ENCODE results near the gene CLMN.

Gene CLMN

DNA sequence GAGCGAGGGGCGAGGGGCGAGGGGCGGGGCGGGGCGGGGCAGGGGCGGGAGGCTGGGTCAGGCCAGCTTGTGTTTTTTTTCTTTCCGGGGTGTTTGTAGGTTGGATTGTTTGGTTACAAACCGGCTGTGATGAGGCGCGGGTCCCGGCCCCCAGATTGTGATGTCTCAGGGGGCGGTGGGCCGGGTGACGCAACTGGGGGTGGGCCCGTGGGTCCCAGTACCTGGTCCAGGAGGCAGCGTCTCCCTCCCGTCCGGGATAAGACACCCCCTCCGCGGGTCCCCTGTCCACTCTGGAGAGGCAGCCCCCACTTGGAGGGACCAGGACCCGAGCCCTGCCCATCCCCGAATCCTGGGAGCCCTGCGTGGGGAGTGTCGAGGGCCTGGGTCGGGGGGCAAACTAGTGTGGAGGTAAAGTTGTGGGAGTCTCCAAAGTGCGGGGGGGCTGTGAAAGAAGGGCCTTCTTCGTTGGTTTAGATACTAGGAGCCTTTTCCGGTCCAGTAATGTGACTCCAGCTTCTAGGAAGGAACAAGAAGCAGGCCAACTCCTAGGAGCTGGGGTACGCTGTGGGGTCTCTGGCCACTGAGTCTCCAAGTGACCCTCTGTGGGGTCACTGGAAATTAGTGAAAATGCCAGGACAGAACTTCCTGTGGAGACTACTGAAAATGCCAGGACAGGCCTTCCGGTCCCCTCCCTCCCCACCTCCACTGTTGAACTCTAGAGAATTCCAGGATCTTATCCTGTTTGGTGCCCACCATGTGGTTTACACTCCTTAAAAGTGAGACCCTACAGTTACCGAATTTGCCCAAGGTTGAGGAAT is 579 bp upstream of the CLMN start:
- no peak for DNase-seq (ENCODE audit: low spot score)

DNA sequence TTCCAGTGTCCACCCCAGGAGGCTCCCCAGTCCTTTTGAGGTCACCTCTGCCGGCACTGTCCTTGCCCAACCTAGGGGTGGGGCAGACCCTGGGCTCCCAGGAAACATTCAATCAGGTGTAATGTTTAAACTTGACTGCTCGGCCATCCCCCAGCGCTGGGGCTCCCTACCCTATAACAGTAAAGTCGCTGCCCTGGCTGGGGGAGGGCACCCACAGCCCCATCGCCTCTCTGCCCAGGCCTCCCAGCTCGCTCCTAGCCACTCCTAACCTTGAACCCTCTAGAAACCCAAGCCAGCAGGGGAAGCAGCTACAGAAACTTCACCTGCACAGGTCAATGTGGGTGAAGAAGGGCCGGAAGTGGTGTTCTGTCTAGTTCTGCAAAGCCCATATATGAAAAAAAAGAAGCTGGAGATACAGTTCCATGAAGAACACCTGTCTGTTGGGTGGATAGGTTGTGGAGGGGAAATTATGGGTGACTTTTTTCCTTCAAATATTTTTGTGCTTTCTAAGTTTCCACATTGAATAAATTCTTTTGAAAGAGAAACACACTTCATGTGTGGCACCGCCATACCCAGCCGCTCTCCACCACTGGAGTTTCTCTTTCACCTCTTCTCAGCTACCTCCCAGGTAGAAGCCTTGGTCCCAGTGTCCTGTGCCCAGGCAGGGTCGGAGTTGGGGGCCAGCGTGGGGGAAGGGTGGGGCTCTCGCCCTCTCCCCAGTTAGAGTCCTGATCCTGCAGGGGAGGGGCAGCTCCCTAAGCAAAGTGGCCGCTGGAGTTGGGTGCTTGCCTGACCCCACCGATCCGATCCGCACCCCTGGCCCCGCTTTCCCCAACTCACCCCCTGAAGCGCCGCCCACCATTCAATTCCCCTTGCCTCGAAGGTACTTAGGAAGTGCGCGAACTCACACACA is 1.1 kb downstream of the CLMN start:
- DNase-seq (ENCODE audit: low spot score): no peak

DNA sequence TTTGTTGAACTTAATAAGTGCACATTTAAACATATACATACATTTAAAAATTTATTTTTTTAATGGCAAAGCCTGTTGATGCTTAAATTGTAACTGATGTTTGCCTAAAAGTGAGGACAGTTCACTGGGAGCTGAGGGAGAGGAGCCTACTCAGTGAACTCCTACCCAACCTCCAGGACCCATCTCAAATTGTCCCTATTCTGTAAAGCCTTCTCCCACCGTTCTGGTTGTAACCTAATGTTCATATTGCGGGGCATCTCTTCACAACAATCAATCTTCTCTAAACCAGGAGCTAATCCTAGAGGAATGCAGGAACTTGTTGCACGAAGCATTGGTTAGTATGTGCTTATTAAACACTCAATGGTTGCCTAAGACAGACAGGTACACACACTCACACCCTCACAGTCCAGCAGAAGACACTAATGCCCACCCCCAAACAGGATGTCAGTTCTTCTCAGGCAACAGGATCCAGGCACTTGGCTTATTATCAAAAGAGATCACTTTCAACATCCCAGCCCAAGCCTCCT is 1.8 kb downstream of the CLMN start:
- DNase-seq (ENCODE audit: low spot score): no peak

DNA sequence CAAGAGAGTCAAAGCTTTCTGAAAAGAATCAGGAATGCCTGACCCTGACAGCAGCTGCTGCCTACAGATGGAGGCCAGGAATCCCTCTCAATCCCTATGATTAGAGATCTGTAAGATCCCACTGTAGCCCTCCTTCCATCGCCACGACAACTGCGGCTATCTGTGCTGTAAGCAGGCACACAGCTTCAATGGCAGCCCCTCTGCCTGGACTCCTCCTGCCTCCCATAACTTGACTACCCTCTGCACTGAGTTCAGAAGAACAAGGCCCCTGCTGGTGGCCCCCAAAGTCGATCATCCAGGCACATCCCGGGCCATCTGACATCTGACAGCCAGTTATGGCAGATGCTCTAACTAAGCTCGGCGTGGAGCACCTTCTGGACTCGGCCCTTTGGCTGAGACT is 2.9 kb downstream of the CLMN start:
- DNase-seq (ENCODE audit: low spot score): no peak

DNA sequence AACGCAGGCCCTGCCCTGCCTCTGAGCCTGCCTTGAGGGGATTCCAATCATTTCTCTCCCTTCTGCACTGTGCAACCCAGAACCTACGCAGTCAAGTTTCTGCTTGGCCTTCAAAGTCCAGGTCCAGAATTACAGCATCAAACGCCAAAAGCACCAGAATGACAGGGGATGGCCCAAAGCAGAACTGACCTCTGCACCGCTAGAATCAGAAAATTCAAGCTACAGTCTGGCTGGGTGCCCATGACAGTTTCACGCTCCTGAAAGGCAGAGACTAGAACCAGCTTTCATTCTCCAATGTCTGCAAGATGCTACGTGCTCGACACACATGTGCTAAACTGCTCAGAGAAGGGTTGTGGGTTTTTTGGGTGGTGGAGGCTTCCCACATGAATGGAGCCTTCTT is 4.1 kb downstream of the CLMN start:
- DNase-seq (ENCODE audit: low spot score): no peak

DNA sequence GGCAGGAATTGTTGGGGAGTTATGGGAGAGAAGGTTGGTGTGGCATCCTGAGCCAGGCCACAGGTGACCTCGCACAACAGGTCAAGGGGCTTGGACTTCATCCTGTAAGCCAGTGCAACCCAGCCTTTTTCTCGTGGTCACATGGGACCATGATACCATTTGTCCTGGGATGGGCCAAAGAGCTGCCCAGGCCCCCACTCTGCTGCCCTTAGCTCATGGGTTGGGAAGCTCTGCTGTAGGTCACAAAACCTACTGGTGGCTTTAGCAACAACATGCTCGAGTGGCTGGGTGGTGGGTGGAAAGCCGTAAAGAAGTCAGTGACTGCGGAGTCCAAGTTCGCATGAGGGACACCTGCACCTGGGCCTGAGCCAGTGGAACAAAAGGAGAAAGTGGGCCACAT is 4.6 kb downstream of the CLMN start:
- no peak for DNase-seq (ENCODE audit: low spot score)

DNA sequence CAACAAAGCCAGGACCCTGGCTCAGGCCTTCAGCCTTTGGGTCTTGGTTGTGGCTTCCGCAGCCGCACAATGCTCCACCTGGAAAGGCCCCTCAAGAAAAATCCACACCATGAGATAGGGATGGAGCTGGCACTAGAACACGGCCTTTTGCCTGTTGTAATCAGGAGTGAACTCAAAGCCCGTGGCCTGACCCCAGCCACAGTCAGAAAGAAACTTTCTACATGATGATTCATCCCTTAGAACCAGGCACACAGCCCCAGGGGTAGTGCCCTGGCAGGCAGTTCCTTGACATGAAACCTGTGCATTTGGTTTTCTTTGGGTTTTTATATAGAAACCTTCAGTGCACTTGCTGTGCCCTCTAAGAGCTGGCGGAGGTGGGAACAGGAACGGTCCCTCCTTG is 5.1 kb downstream of the CLMN start:
- peak; percentile 29 for DNase-seq (ENCODE audit: low spot score)

DNA sequence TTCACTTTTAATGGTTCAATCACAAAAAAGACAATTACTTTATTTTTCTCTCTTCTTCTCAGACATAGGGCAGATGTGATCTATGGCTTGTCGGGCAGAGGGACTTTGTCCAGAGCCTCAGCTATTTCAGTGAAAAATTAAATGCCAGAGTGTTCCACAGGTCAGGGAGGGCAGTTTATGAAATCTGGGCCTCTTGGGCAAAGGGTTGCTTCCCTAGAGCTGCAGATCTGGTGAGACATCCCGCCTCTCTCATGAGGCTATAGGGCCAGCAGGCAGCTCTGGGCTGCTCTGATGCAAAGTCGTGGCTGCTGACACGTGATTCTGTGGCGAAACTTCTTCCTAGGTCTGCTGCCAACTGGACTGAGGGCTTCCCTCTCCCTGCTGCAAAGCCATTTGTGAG is 6.0 kb downstream of the CLMN start:
- DNase-seq (ENCODE audit: low spot score): peak; percentile 58

DNA sequence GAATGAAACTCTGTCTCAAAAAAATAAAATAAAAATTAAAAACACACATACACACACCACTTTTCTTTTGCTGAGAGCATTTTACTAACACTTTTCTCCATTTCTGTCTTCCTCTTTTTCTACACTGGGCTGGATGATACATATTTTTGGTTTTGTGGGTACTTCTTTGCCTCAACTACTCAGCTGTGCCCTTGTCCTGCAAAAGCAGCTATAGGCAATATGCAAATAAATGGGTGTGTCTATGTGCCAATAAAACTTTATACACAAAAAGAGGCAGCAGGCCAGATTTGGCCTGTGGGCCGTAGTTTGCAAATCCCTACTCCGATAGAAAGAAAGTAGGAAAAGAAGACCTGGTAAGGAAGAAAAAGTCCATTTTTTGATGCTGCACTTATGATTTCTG is 6.5 kb downstream of the CLMN start:
- no peak for DNase-seq (ENCODE audit: low spot score)

DNA sequence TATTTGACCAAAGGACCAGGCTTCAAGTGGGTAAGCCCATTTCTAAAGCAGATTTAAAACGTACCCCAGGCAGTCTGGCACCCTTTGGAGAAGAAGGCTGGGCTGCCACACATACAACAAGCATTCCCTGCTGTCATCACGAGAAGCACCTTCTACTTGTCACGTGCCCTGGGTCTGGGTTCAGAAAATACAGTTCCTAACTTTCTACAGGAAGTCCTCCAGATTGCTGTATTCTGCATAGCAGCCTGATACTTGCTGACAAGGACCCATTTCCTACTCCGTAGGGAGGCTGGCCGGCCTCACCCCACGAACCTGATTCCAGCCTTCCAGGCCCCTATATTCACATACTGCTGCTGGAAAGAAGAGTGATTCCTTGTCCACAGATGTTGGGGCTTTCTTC is 7.4 kb downstream of the CLMN start:
- no peak for DNase-seq (ENCODE audit: low spot score)

DNA sequence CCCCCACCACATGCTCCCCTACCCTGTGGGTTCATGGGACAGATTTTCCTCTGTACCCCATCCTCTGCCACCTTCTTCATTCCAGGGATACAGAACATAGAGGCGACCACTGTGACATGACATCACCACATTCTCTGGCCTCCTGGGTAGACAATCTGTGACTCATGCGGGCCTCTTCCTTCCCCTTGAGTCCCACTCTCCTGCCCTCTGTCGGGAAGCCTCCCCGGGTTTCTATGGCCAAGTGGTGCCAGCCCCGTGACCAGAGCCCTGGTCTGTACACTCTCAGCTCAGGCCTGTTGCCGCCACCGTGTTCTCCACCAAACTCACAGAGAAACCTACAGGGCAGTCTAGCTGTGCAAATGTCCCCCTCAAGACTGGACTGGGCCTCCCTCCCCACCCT is 8.0 kb downstream of the CLMN start:
- DNase-seq (ENCODE audit: low spot score): no peak

DNA sequence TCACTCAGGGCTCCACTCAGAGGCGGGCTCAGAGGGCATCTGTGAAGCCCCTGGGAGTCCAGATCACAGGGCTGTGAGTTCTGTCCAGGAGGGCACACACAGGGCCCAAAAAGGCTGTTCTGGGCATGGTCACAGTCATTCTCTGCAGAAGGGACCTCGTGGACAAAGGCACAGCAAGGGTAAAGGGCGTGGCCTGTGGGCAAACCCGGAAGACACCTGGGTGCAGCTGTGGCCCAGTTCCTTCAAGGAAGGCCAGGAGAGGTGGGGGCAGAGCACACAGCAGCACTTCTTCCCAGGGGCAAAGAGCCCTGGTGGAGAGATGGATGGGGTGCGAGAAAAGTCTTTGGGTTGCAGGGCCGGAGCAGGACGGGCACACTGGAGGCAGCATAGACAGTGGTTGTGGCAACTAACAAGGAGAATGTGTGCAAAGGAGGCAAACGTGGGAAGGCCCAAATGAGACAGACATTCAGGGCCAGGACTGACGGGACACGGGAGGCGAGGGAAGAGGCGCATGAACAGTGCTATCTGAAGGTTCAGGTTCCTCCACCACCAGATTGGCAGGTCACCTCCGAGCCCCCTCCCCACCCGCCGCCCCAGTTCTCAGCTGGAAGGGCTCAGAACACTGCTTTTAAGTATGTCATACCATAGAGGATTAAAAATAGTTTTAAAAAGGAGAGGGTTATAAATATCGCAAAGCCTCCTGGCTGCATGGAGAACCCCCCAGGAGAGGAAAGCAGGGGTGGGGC is 8.9 kb downstream of the CLMN start:
- DNase-seq (ENCODE audit: low spot score): no peak

DNA sequence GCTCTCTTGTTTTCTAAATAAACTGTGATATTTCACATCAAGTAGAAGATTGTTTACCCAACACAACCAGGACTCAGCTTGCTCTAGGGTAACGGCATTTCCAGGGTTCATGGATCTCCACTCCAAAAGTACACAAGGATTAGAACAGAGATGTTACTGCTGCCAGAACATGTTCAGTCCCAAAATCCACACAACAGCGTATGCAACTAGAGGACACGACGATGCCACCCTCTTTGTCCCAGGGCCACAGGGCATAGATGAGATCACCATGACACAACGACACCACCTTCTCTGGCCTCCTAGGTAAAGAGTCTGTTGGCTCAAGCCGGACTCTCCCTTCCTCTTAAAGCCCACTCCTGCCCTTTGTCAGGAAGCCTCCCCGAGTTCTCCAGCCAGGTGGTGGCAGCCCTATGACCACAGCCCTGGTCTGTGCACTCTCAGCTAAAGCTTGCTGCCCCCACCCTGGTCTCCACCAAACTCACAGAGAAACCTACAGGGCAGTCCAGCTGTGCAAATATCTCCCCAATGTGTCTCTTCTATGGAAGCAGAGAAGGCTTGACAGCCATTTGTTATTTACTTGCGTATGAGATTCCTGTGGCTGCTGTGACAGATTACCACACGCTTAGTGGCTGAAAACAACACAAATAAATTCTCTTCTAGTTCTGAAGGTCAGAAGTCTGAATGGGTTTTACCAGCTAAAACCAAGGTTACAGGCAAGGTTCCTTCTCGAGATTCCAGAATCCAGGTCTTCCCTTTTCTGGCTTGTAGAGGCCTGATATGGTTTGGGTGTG is 10.3 kb downstream of the CLMN start:
- DNase-seq (ENCODE audit: low spot score): no peak

DNA sequence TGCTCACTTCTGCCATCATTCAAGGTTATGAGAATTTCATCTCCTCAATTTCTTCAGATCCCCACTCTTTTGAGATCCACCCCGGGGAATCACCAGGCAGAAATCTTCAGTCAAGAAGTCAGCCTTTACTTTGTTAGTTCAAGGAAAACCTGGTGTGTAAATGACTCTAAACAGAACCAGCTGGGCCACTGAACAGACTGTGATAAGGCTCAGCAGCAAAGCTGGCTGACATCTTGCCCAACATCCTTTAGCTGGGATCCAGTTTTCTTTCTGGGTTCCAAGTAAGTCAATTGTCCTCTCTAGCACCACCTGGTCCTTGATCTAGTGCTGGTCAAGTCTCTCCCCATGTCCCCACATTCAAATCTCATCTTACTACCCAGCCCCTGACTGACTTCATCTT is 11.6 kb downstream of the CLMN start:
- DNase-seq (ENCODE audit: low spot score): no peak

DNA sequence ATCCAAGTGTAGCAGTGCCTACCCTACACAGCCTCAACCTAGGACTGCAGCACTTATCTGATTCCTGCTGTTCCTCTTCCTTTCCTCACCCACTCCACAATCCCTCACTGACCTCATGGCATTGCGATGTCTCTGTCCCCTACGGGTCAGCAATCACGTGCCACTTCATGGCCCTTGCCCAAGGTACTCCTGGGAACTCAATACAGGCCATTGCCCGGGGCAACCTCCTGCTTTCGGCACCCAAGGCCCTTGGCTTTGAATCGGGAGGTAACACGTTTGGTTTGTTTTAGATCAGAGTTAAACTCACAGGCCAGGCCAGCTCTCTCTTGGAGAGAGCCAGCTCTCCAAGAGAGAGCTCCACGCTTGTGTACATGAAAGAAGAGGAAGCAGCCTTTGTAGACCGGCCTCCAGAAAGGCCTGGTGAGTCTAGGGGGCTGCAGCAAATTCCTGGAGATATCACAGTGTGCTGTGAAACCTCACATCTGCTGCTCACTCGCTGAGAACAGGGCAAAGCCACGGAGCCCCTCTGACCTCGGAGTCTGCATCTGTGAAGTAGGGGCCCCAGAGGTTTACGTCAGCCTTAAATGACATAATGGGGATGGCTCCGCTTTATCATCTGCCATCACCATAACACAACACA is 12.2 kb downstream of the CLMN start:
- DNase-seq (ENCODE audit: low spot score): no peak

DNA sequence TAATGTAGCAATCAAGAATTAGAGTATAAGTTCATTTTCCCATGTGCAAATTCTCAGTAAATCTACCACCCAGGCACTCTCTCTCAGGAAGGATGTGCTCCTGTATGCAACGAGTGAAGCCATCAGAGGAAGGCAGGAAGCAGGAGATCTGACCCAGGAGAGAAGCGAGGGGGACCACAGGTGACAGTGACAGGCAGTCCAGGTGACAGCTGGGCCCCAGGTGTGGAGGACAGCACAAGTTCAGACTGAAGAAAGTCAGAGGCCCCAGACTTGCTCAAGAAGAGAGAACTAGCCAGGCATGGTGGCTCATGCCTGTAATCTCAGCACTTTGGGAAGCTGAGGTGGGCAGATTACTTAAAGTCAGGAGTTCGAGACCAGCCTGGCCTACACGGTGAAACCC is 13.8 kb downstream of the CLMN start:
- no peak for DNase-seq (ENCODE audit: low spot score)

DNA sequence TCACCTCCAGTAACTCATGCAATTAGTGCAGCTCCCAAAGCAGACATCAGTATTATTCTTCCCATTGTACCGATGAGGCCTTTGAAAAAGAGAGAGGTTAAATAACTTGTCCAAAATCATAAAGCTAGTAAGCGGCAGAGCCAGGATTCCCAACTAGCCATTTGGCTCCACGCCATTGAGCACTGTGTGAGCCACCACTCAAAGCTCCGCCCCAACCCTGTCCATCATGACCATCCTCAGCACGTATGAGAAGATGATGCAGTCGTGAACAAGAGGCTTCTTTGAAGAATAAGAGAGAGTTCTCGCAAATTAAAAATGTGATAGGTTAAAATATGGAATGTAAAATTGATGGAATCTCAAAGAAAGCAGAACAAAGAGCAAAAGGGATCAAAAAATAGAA is 14.6 kb downstream of the CLMN start:
- no peak for DNase-seq (ENCODE audit: low spot score)

DNA sequence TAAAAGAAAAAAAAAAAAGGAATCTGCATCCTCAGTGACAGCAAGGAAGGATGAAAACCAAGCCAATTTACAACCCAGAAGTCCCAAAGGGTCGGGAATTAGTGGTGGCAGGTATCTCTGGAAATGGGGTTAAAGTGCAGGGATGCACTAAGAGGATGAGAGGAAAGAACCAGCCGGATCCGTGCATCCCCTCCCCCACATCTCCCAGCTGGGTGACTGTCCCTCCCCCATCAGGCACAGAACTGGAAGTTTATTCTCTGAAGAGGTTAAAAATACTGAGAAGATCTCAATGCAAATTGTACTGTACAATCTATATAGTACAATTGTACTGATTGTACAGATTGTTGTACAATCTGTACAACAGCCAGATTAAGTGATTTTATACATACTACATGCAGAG is 15.4 kb downstream of the CLMN start:
- no peak for DNase-seq (ENCODE audit: low spot score)

DNA sequence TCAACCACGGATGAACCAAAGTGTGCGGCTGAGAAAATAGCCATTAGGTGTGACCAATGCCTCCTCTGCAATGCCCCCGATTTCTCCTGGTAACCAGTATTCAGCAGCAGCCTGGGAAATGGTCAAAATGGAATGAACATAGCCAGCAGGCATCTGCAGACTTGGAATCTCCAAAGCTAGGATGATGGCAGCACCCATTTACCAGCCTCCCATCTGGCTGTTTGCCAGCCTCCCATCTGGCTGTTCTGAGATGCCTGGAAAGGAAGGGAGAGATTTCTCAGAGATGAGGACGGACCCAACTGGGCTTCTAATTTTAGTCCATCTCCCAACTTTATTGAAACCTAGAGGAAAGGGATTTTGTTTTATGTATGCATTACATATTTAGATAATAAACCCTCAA is 16.2 kb downstream of the CLMN start:
- DNase-seq (ENCODE audit: low spot score): no peak

DNA sequence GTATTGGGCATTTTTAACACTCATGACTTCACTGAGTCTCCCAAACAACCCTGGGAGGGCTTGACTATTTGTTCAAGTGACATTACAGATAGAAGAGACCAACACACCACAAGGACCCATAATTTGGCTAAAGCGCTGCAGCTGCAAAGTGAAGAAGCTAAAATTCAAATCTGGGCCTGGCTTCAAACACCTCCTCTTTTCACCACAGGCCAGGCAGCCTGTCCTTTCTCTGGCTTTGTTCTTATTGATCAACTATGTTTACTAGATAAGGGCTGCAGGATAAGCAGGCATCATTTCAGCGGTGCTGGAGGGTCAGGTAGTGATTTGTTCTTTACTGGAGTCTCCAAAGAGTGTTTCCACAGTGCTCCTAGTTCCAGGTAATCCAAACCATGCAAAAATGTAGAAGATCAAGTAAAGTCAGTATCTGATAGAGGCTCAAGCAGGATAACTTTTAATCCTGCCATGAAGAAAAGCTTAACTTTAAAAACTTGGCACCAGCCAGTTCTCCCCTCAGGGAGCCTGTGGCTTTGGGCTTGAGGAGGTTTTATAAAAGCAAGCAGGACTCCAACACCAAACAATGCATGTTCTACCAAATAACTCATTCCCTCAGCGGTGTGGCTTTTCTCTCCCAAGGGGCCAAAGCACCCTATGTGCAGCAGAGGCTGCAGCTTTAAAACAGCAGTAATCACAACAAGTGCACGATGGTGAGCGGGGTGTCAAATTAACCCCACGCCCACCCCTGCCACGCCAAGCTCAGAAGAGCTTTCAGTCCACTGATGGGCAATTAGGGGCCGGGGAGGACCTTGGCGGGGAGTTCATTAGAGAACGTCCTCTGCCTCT is 16.8 kb downstream of the CLMN start:
- no peak for DNase-seq (ENCODE audit: low spot score)

All from AG08396 (cell line).